CD4-positive, alpha-beta T cell treated with Interleukin-10 for 1 hour (primary cell): ENCODE measurements around the gene VPREB1.
"Not testable (repeated sequence)": the region's sequence is repeated elsewhere in the genome, so short reads cannot be mapped to it uniquely, and the experiment has no call there.

Experiments
- DNase-seq: peaks from one replicate; pipeline ENCODE4 v3.0.0-alpha.2; 2020

The VPREB1 gene

GRCh38 chr22:22244316-22245250 is at the start of gene VPREB1:
Gene VPREB1, plus strand, starts transcription at chr22:22244786. Its CDS starts 28 bp downstream, at chr22:22244814.
- no peak for DNase-seq

DNA sequence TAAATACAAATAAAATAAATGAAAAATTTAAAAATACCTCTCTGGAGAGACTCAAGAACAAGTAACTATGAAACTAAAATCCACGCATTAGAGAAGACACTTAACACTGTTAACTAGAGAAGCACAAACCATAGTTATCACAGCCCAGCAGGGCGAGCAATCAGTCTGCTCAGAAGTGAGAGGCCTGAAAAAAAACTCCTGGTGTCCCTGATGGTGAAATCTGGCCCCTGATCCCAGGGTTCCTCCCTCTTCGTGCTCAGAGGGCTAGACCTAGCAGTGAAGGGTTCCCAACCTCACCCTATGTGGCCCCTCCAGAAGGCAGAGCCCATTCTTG is 49.7 kb upstream of the VPREB1 start:
- no peak for DNase-seq

DNA sequence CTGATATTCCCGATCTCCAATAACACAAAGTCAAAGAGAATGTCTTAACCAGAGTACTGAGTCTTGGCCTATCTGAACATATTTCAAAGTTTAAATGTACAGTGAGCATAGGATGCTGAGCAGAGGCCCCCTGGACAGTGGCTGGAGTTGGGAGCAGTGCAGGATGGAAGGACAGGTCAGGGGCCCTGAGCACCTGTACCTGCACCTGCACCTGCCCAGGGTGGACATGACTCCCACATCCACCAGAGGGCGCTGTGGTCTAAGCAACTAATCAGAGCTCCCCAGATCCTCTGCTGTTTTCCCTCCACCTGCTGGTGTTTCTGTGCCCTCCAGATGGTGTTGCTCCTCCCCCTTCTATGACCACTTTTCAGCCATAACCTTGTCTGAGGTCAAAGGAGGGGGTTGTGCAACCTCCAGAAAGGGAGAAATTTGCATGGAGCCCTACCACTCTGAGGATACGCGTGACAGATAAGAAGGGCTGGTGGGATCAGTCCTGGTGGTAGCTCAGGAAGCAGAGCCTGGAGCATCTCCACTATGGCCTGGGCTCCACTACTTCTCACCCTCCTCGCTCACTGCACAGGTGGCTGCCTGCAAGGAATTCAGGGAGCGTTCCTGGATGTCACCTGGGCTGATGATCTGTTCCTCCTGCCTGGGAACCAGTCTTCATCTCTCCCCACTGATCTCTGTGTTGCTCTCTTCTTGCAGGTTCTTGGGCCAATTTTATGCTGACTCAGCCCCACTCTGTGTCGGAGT is 49.1 kb upstream of the VPREB1 start:
- peak; percentile 77 for DNase-seq

- DNase-seq: no peak
Measured at GRCh38 chr22:22196018-22196533, 48.5 kb upstream of the VPREB1 start.

GRCh38 chr22:22196833-22197477 is 47.6 kb upstream of the VPREB1 start:
- DNase-seq: no peak

GRCh38 chr22:22197993-22198402 is 46.6 kb upstream of the VPREB1 start:
- no peak for DNase-seq

- DNase-seq: no peak
Measured at GRCh38 chr22:22198751-22199150, 45.8 kb upstream of the VPREB1 start.

DNA sequence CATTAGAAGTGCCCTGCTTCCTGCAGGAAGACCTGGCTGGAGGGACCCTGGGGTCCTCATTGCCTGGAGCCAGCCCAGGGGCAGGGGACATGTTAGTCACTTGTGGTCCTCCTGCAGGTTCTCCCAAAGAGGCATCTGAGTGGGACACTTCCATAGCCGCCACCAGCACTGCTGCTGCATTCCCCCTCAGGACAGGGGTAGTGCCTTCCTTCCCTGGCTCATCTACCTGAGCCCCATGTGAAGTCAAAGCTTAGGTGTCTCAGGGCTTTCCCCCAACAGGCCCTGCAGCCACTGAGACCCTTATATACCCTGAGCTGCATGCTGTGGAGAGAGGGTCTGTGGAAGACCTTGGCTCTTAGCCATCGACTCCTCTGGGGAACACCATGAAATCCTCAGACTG is 45.0 kb upstream of the VPREB1 start:
- no peak for DNase-seq

DNA sequence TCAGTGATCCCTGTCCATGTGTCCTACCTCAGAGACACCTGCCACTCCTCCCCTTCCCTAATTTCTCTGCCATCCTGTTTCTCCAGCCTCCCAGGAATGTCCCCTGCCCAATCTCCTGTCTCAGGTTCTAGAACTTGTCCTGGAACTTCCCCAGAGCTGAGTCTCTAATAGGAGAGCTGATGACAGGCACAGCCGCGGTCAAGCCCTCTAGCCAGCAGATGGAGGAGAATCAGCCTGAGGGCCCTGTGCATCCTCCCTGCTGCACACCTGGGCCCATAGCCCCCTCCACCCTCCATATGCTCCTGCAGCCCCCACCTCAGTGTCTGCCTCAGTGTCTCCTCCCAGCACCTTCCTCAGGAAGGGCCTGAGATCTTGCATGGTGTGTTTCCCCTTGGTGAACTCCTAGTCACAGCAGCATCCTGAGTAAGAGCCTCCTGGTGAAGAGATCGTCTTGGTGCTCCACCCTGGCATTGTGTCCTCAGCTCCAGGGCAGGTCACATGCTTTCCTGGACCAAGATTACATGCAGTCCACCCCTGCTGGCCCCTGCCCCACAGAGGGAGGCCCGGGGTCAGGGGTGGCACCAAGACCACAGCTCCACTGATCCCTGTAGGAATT is 43.9 kb upstream of the VPREB1 start:
- DNase-seq: no peak

DNA sequence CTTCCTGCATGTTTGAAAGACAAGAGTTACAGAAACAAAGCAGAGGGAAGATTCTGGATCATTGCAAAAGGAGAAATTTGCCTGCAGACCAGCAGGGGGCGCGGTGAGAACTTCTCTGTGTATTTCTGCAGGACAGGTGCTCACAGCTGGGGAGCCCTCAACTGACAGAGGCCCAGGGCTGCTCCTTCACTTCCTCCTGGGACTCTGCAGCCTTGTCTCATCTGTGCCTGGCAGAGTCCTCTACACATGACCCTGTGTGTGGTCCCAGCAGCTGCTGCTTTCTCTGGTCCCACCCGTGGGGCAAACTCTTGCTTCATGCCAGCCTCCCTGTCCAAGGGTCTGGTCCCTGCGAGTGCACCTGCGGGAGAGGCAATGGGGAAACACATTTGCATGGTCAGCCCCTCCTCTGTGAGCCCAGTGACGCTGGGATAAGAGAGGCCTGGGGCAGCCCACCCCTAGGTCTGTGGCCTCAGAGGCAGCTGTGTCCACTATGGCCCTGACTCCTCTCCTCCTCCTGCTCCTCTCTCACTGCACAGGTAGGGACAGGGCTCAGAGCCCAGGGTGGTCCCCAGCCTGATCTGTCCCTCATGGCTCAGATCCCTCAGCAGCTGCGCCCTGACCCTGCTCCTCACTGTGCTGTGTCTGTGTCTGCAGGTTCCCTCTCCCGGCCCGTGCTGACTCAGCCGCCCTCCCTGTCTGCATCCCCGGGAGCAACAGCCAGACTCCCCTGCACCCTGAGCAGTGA is 43.2 kb upstream of the VPREB1 start:
- DNase-seq: no peak

DNA sequence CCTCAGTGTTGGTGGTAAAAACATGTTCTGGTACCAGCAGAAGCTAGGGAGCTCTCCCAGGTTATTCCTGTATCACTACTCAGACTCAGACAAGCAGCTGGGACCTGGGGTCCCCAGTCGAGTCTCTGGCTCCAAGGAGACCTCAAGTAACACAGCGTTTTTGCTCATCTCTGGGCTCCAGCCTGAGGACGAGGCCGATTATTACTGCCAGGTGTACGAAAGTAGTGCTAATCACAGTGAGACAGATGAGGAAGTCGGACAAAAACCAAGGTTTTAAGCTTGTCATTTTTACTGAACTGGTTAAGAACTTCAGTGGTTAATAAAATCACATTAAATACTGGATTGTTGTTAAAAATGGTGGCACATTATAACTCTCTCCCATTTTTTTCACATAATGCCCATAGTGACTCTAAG is 42.6 kb upstream of the VPREB1 start:
- no peak for DNase-seq

- no peak for DNase-seq
Measured at GRCh38 chr22:22203048-22203971, 41.3 kb upstream of the VPREB1 start.

DNA sequence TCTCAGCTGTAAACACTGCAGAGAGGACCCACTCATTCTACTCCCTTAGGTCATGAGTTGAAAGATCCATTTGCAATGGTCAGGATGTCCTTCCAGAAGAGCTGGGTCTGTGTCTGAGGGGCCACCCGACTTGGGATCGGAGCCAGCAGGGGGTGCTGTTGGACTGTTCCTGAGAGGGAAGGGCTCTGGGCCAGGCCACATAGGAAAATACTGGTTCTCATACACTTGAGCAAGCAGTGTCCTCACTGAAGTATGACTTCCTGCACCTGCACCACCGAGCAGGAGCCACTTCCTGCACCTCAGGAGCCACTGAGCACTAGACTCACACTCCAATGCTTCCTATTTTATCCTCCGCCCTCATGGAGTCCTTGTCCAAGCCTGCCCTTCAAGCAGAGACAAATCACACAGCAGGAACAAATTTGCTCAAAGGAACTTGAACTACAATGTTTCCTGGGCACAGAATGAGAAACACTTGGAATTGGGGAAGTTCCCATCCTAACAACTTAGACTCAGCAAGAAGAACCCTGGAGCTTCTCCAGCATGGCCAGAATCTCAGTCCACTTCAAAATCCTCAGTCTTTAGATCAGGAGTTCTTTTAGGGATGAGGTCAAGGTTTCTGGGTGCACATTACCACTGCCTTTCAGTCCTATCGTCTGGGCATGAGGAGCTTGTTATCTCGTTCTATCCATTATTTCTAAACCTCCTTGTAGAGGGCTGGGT is 36.6 kb upstream of the VPREB1 start:
- peak; percentile 68 for DNase-seq

DNA sequence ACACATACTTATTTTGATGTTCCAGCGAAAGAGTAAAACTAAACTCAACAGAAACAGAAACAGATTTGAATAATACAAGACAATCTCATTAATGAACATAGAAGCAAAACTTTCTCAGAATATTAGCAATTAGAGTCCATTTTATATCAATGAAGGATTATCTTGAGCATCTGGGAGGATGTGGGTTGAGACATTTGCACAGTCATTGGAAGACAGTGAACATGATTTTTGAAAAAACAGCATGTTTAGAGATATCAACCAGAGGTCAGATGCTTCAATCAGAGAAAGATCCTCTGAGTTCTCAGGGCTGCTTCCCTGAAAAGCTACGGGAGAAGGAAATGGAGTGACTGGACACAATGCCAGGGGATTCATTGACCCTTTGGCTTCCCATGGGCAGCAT is 35.9 kb upstream of the VPREB1 start:
- DNase-seq: no peak

- not testable (repeated sequence) for DNase-seq
Measured at GRCh38 chr22:22209080-22209640, 35.4 kb upstream of the VPREB1 start.

DNA sequence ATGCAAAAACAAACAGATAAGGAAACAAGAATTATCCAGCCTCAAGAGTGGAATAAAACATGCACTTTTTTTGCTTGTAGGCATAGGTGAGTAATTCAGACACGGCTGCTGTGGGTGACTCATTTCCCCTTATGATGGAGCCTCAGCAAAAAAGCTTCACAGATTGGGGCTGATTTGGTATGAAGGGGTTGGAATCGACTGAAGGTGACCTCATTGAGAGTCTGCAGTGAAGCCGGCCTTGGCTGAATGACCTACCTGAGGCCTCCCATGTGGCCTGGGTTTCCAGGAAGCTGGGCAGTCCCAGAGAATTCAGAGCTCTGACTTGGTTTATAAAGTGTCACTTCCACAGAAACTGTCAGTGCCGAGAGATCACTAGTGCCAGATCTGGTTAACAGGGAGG is 34.2 kb upstream of the VPREB1 start:
- DNase-seq: no peak

- DNase-seq: no peak
Measured at GRCh38 chr22:22210889-22211833, 33.4 kb upstream of the VPREB1 start.

DNA sequence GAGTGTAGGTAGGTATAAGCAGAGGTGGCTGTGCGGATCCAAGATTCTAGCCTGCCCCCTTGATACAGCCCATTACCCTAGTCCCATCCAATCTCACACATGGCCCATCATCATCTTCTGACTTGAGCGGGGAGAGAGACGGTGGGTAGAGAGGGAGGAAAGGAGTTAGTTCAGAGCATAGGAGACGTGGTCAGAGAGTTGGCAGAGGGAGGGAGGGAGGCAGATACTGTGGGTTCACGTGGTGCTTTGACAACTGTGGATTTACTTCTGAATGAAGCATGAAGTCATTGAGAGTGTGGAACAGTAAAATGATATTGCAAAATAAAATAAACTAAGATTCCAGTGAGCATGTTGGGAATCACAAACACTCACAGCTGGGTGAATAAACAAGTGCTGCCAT is 31.4 kb upstream of the VPREB1 start:
- DNase-seq: no peak

GRCh38 chr22:22214819-22215329 is 29.7 kb upstream of the VPREB1 start:
- no peak for DNase-seq
